B cell (primary cell): ENCODE data around the gene CCNH. TPM values are rescaled to one million over a fixed set of nuclear protein-coding genes. Genes with fewer than 3 reads are reported as not detected.

Experiments
- ATAC-seq: fragments of 200-7000 bp; cut with Tn5 transposase; one replicate; pipeline ENCODE4 v1.10.0; 2021; ENCODE audit warnings: low read depth, mild to moderate bottlenecking, moderate number of reproducible peaks, moderate library complexity
- CTCF ChIA-PET: fragments of 350-600 bp; sonication (Branson Sonifier 250); formaldehyde crosslinking; loops from one replicate; lab custom pipeline; 2021; ENCODE audit warnings: antibody characterized with exemption, inconsistent platforms; lab: Charles Lee
- POLR2A ChIA-PET: fragments of 350-600 bp; sonication (Branson Sonifier 250); formaldehyde crosslinking; loops from one replicate; lab custom pipeline; 2021; ENCODE audit warnings: antibody characterized with exemption; lab: Charles Lee
- DNase-seq: peaks from one replicate; pipeline ENCODE4 v3.0.0; 2013
- H2AFZ ChIP-seq: 2 replicates; pipeline ENCODE4 v1.6.1; 2012; ENCODE audit warnings: mild to moderate bottlenecking, low read depth, low read length; ENCODE audit not compliant: insufficient read depth, poor library complexity, severe bottlenecking
- H3K27ac ChIP-seq, 2 donors: 1 replicate in 1 of 2; 2 replicates in 1 of 2; pipeline ENCODE4 v1.5.1; 2012 to 2013; ENCODE audit warnings: low read length in 2 of 2, mild to moderate bottlenecking in 2 of 2, moderate library complexity in 1 of 2
- H3K27me3 ChIP-seq, 4 experiments: fragments of 200-600 bp in 1 of 4; sonication (generic) in 1 of 4; replicated peaks in 1 of 4; 1 replicate in 2 of 4; 2 replicates in 2 of 4; pipeline versions ENCODE4 v1.6.1 to v1.7.0; 2013 to 2016; ENCODE audit warnings: low read length in 3 of 4, mild to moderate bottlenecking in 2 of 4, mixed read lengths in 1 of 4, moderate library complexity in 1 of 4; ENCODE audit not compliant: insufficient read depth in 4 of 4, control insufficient read depth in 3 of 4; ENCODE audit errors: control extremely low read depth in 1 of 4
- H3K36me3 ChIP-seq, 2 experiments: replicated peaks in 1 of 2; 1 replicate in 1 of 2; 2 replicates in 1 of 2; pipeline versions ENCODE4 v1.6.1 to v1.7.1; 2013; ENCODE audit warnings: low read length in 1 of 2; ENCODE audit not compliant: insufficient read depth in 2 of 2, control insufficient read depth in 1 of 2; ENCODE audit errors: control extremely low read depth in 1 of 2, extremely low read depth in 1 of 2
- H3K4me1 ChIP-seq, 2 donors: fragments of 200-600 bp in 1 of 2; sonication (generic) in 1 of 2; 1 replicate in 1 of 2; 2 replicates in 1 of 2; pipeline versions ENCODE4 v1.5.1 to v1.6.1; 2013 to 2017; ENCODE audit warnings: low read length in 2 of 2; ENCODE audit not compliant: control insufficient read depth in 2 of 2, insufficient read depth in 2 of 2
- H3K4me2 ChIP-seq: replicated peaks from 2 replicates; pipeline ENCODE3; 2012; ENCODE audit warnings: mild to moderate bottlenecking, low read depth, low read length; ENCODE audit not compliant: poor library complexity, severe bottlenecking
- H3K4me3 ChIP-seq, 5 experiments: fragments of 200-600 bp in 1 of 5; sonication (generic) in 1 of 5; 1 replicate in 3 of 5; 2 replicates in 2 of 5; pipeline versions ENCODE4 v1.5.1 to v1.7.0; 2011 to 2016; ENCODE audit warnings: low read length in 4 of 5, mild to moderate bottlenecking in 4 of 5, low read depth in 2 of 5, control low read depth in 1 of 5, moderate library complexity in 1 of 5; ENCODE audit not compliant: insufficient read depth in 1 of 5; ENCODE audit errors: control extremely low read depth in 1 of 5, extremely low read depth in 1 of 5
- H3K79me2 ChIP-seq: fragments of 200-600 bp; sonication (generic); one replicate; pipeline ENCODE4 v1.6.0; 2016; ENCODE audit warnings: low read length; ENCODE audit not compliant: control insufficient read depth, insufficient read depth
- H3K9ac ChIP-seq: fragments of 200-600 bp; sonication (generic); 2 replicates; pipeline ENCODE4 v1.6.1; 2017; ENCODE audit warnings: mild to moderate bottlenecking, low read length, moderate library complexity
- H3K9me3 ChIP-seq, 3 donors: one replicate each; pipeline versions ENCODE4 v1.6.1 to v1.7.1; 2013; ENCODE audit warnings: low read length in 2 of 3; ENCODE audit not compliant: control insufficient read depth in 2 of 3, insufficient read depth in 1 of 3; ENCODE audit errors: control extremely low read depth in 1 of 3
- H4K20me1 ChIP-seq: 2 replicates; pipeline ENCODE4 v1.6.0; 2012; ENCODE audit warnings: mild to moderate bottlenecking, low read length; ENCODE audit not compliant: insufficient read depth, control insufficient read depth, poor library complexity, severe bottlenecking
- H3K27ac Mint-ChIP-seq: one replicate; pipeline ENCODE4 v1.8.0; 2021; ENCODE audit warnings: mixed read lengths
- H3K27me3 Mint-ChIP-seq: one replicate; pipeline ENCODE4 v1.8.0; 2021; ENCODE audit warnings: mixed read lengths
- H3K4me1 Mint-ChIP-seq: one replicate; pipeline ENCODE4 v1.8.0; 2021; ENCODE audit warnings: mixed read lengths
- H3K4me3 Mint-ChIP-seq: one replicate; pipeline ENCODE4 v1.8.0; 2021; ENCODE audit warnings: mixed read lengths
- H3K9me3 Mint-ChIP-seq: one replicate; pipeline ENCODE4 v1.8.0; 2022; ENCODE audit warnings: mixed read lengths; ENCODE audit not compliant: insufficient read depth
- CTCF ChIP-seq: fragments of 200-600 bp; IDR thresholded peaks from one replicate; pipeline ENCODE4 v1.8.0; 2022; ENCODE audit warnings: antibody characterized with exemption, mild to moderate bottlenecking
- EZH2 ChIP-seq: IDR thresholded peaks from 2 replicates; pipeline ENCODE4 v1.6.1; 2012; ENCODE audit warnings: borderline replicate concordance, low read depth, mild to moderate bottlenecking, moderate library complexity, low read length; ENCODE audit not compliant: insufficient read depth, poor library complexity, severe bottlenecking
- WGBS: methylation state at CpG from one replicate; pipeline ENCODE4 v1.1.5; 2013; ENCODE audit warnings: missing lambda C conversion rate; ENCODE audit not compliant: insufficient coverage; 5-methylcytosine and 5-hydroxymethylcytosine counted together
- intact Hi-C: fragments of 100-400 bp; cut with micrococcal nuclease; formaldehyde crosslinking; loops from one replicate; pipeline ENCODE4 v1.10.0; 2022
- polyA plus RNA-seq: library from polyadenylated mRNA; depleted of rRNA; stranded (reverse); fragments of >200 nt; gene quantifications from 2 replicates; pipeline ENCODE4 v1.2.3, GENCODE V29; 2012
- total RNA-seq, 2 donors: library from RNA; stranded (reverse); fragments of 120-200 nt in 1 of 2; gene quantifications; 1 replicate in 1 of 2; 2 replicates in 1 of 2; pipeline versions ENCODE4 v1.2.3 to v1.2.4, GENCODE V29; 2013 to 2022

CCNH gene
- total and polyA plus RNA-seq, 2 donors (not counting 1 experiment from before 2014, with no cell fraction given) = 59.2 to 120 TPM

- no peaks in the 10 kb centered on the region for H3K9me3 ChIP-seq
- DNase-seq (no peak), ATAC-seq (no peak)
- H2AFZ ChIP-seq = no peak overlapping the region
- H3K4me2 ChIP-seq = no peak overlapping the region
- Mint-ChIP-seq H3K9me3 (no peaks in the 10 kb centered on the region), H3K4me3 (no peak overlapping the region), H3K27ac (no peak overlapping the region), H3K4me1 (peaks cover 16% of the 10 kb centered on the region), H3K27me3 (no peaks in the 10 kb centered on the region)
- WGBS = no CpG with 5 or more reads among the region's 1 CpG
- H3K27ac ChIP-seq = peak overlapping the region in 1 of 2 donors; percentile 7
- no peaks in the 10 kb centered on the region for H4K20me1 ChIP-seq
- CTCF ChIA-PET = interaction anchor here (1.1 kb wide), 2 partner anchors 43 to 284 kb away, joined by 3 read pairs; no protein-coding TSS in a partner anchor
- no peak overlapping the region for H3K9ac ChIP-seq
- H3K79me2 ChIP-seq = no peaks in the 10 kb centered on the region
- TF ChIP-seq CTCF = no peak
- TF ChIP-seq EZH2 = no peak
- H3K36me3 ChIP-seq = peaks cover 9 to 17% of the 10 kb centered on the region in 2 experiments
- POLR2A ChIA-PET = no interaction called here
- peaks cover 6 to 7% of the 10 kb centered on the region in 2 donors for H3K4me1 ChIP-seq
- intact Hi-C loops = no loop called here
- no peak overlapping the region for H3K4me3 ChIP-seq
- H3K27me3 ChIP-seq = no peaks in the 10 kb centered on the region
These were observed 58.2 kb downstream of the CCNH start for GRCh38 chr5:87354496-87354895.

GRCh38 chr5:87347841-87348240, 64.9 kb downstream of the CCNH start:
- Mint-ChIP-seq H3K4me3 (no peak overlapping the region), H3K27me3 (no peaks in the 10 kb centered on the region), H3K9me3 (no peaks in the 10 kb centered on the region), H3K4me1 (peaks cover 17% of the 10 kb centered on the region), H3K27ac (no peak overlapping the region)
- no peak for DNase-seq
- ChIA-PET CTCF (interaction anchor here (1.3 kb wide), 1 partner anchor 278 kb away, joined by 4 read pairs; no protein-coding TSS in a partner anchor), POLR2A (no interaction called here)
- Histone ChIP-seq H3K27ac (no peak overlapping the region), H3K79me2 (peaks cover 9% of the 10 kb centered on the region), H2AFZ (no peak overlapping the region), H3K9ac (no peak overlapping the region), H3K4me2 (no peak overlapping the region), H3K9me3 (no peaks in the 10 kb centered on the region), H3K36me3 (peaks cover 8 to 32% of the 10 kb centered on the region in 2 experiments), H3K4me3 (no peak overlapping the region), H4K20me1 (no peaks in the 10 kb centered on the region), H3K27me3 (no peaks in the 10 kb centered on the region), H3K4me1 (peaks cover 0 to 9% of the 10 kb centered on the region in 2 donors)
- ATAC-seq = no peak
- intact Hi-C loops = loop anchor here (5.0 kb wide), 1 partner anchor 44 kb away; no protein-coding TSS in a partner anchor
- TF ChIP-seq EZH2 (no peak), CTCF (no peak)
